MCF 10A (cell line): ENCODE data around the gene ASGR2. TPM values are rescaled to one million over a fixed set of nuclear protein-coding genes. Genes with fewer than 3 reads are reported as not detected.

ENCODE experiments used
- BruUV-seq: library from RNA; stranded (reverse); fragments of 400-500 nt; replicated peaks from 2 replicates; lab custom pipeline; 2021; lab: Mats Ljungman, UMichigan
- CTCF ChIA-PET: fragments of 300-600 bp; sonication (Branson Sonifier 250); formaldehyde crosslinking; extraction: SDS; loops from one replicate; lab custom pipeline; 2021; ENCODE audit warnings: antibody characterized with exemption, inconsistent platforms; lab: Yijun Ruan, JAX
- POLR2A ChIA-PET: fragments of 300-600, 350-650 bp; sonication (Branson Sonifier 250); formaldehyde crosslinking; extraction: SDS; loops from one replicate; lab custom pipeline; 2020; ENCODE audit warnings: antibody characterized with exemption, inconsistent platforms; lab: Yijun Ruan, JAX
- DNase-seq: peaks from one replicate; pipeline ENCODE4 v3.0.0-alpha.2; 2018; ENCODE audit not compliant: unreplicated experiment
- H3K27ac Mint-ChIP-seq: one replicate; pipeline ENCODE4 v1.8.0; 2022; ENCODE audit warnings: mild to moderate bottlenecking, low read depth, mixed read lengths; ENCODE audit not compliant: unreplicated experiment
- H3K27me3 Mint-ChIP-seq: one replicate; pipeline ENCODE4 v1.8.0; 2022; ENCODE audit warnings: mixed read lengths; ENCODE audit not compliant: insufficient read depth, unreplicated experiment
- H3K36me3 Mint-ChIP-seq: one replicate; pipeline ENCODE4 v1.8.0; 2022; ENCODE audit warnings: mild to moderate bottlenecking, moderate library complexity, mixed read lengths; ENCODE audit not compliant: insufficient read depth, unreplicated experiment
- H3K4me1 Mint-ChIP-seq: one replicate; pipeline ENCODE4 v1.8.0; 2022; ENCODE audit warnings: mixed read lengths; ENCODE audit not compliant: insufficient read depth, unreplicated experiment
- H3K4me3 Mint-ChIP-seq: one replicate; pipeline ENCODE4 v1.8.0; 2022; ENCODE audit warnings: mild to moderate bottlenecking, moderate library complexity, mixed read lengths; ENCODE audit not compliant: unreplicated experiment
- H3K9me3 Mint-ChIP-seq: one replicate; pipeline ENCODE4 v1.8.0; 2022; ENCODE audit warnings: mixed read lengths; ENCODE audit not compliant: unreplicated experiment
- intact Hi-C: fragments of 100-400 bp; cut with micrococcal nuclease; formaldehyde crosslinking; loops from 2 replicates; pipeline ENCODE4 v1.14.1; 2022
- total RNA-seq: library from RNA; stranded (reverse); gene quantifications from 2 replicates; pipeline ENCODE4 v1.2.3, GENCODE V29; 2022
- TF ChIP-seq, protein P1 (sequence below): fragments of 200-600 bp; IDR thresholded peaks from one replicate; pipeline ENCODE4 v1.8.0; 2022; ENCODE audit warnings: antibody characterized with exemption, mild to moderate bottlenecking; ENCODE audit not compliant: unreplicated experiment

The ASGR2 gene
- total RNA-seq, 1 experiment from 2014 or later = not detected

DNA sequence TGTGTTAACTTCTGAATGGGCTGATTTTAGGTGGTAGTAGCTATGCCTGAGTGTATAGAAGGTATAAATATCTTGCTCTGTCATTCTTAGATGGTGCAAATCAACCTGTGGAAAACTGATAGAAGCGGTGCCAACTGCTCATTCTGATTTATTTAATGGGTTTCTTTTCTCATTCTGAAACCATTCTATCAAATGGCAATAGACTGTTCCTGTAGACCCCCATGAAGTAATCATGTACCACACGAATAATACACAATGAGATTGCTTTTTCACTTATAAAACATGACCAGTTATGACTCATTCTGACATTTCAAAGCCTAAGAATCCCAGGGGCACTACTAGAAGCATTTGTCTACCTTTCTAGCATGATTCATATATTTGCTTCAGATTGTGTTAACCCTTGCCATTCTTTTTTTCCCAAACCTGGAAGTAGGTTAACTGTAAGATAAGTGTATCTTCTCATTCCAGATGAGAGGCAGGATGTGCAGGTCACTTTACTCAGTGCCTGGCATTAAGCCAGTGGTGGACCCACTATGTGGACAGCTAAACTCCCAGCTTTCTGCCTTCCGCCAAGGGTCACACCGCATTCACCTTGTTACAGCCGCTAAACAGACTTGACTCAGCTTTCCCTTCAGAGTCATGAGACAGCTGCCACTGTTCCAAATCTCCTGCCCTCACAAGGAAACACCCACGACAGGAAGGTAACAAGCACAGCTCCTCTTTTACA is 54.3 kb downstream of the ASGR2 start:
- DNase-seq = peak; percentile 90
- Mint-ChIP-seq H3K27ac (peak overlapping the region; percentile 92), H3K27me3 (no peaks in the 10 kb centered on the region), H3K9me3 (no peaks in the 10 kb centered on the region), H3K4me3 (peak overlapping the region; percentile 61), H3K36me3 (no peaks in the 10 kb centered on the region), H3K4me1 (peaks cover 28% of the 10 kb centered on the region)
- POLR2A ChIA-PET = interaction anchor here (0.7 to 1.8 kb wide), 2 partner anchors 9 to 24 kb away, joined by 3 to 7 read pairs; partner anchors contain the start of gene SLC16A13
- CTCF ChIA-PET = interaction anchor here (0.7 to 2.5 kb wide), 4 partner anchors 15 to 149 kb away, joined by 3 to 22 read pairs (median 3); no protein-coding TSS in a partner anchor
- TF ChIP-seq, protein P1, sequence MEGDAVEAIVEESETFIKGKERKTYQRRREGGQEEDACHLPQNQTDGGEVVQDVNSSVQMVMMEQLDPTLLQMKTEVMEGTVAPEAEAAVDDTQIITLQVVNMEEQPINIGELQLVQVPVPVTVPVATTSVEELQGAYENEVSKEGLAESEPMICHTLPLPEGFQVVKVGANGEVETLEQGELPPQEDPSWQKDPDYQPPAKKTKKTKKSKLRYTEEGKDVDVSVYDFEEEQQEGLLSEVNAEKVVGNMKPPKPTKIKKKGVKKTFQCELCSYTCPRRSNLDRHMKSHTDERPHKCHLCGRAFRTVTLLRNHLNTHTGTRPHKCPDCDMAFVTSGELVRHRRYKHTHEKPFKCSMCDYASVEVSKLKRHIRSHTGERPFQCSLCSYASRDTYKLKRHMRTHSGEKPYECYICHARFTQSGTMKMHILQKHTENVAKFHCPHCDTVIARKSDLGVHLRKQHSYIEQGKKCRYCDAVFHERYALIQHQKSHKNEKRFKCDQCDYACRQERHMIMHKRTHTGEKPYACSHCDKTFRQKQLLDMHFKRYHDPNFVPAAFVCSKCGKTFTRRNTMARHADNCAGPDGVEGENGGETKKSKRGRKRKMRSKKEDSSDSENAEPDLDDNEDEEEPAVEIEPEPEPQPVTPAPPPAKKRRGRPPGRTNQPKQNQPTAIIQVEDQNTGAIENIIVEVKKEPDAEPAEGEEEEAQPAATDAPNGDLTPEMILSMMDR = no peak
- intact Hi-C loops = no loop called here
- BruUV-seq = no TSS peak

DNA sequence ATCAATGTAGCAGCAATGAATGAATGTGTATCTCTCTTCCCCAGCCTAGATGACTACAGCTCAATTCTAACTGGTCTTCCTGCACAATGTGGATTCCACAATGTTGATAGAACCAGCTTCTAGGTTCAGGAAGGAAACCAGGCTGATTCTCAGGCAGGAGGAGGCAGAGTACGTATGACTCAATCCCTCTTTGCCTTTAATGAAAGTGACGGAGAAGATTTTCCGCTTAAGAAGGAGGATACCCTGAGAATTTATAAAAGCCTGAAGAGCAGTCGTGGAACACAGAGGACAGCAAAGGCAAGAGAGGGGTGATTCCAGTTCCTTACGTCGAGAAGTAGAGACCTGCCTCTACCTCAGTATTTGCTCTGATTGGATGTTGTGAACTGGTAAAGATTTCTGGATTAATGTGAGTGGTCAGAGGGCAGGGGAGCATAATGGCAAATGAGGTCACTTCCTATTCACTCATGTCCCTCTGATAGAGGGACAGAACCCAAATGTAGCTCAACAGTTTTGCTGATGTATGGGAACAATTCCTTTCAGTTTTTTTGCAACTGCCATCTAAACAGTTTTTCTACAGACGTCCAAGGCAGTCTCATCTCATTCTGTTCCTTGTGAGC is 55.7 kb downstream of the ASGR2 start:
- no peaks in the 10 kb centered on the region for H3K36me3 Mint-ChIP-seq
- no peak overlapping the region for H3K4me3 Mint-ChIP-seq
- no TSS peak for BruUV-seq
- POLR2A ChIA-PET = no interaction called here
- no peaks in the 10 kb centered on the region for H3K27me3 Mint-ChIP-seq
- TF ChIP-seq, protein P1 = no peak
- intact Hi-C loops = no loop called here
- CTCF ChIA-PET = interaction anchor here (0.6 to 2.6 kb wide), 4 partner anchors 13 to 77 kb away, joined by 3 to 22 read pairs (median 8); no protein-coding TSS in a partner anchor
- peak; percentile 32 for DNase-seq
- H3K27ac Mint-ChIP-seq = peak overlapping the region; percentile 25
- no peaks in the 10 kb centered on the region for H3K9me3 Mint-ChIP-seq
- peaks cover 25% of the 10 kb centered on the region for H3K4me1 Mint-ChIP-seq

DNA sequence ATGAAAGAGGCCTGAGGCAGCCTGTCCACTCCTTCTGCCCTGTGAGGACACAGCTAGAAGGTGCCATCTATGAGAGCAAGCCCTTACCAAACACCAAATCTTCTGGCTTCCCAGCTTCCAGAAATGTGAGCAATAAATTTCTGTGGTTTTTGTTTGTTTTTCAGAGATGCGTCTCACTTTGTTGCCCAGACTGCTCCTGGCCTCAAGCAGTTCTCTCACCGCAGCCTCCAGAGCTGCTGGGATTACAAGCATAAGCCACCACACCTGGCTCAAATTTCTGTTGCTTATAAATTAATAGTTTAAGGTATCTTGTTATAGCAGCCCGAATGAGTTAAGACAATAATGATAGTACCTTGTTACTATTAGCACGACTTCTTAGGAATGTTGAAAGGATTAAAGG is 58.2 kb downstream of the ASGR2 start:
- intact Hi-C loops = no loop called here
- H3K9me3 Mint-ChIP-seq = no peaks in the 10 kb centered on the region

More for the DNA sequence above, 58.2 kb downstream of the ASGR2 start:
- TF ChIP-seq, protein P1 = no peak
- Mint-ChIP-seq H3K4me3 (no peak overlapping the region), H3K27me3 (no peaks in the 10 kb centered on the region), H3K27ac (no peak overlapping the region), H3K36me3 (no peaks in the 10 kb centered on the region), H3K4me1 (peaks cover 18% of the 10 kb centered on the region)
- ChIA-PET CTCF (interaction anchor here (0.6 to 6.4 kb wide), 4 partner anchors 10 to 139 kb away, joined by 3 to 113 read pairs (median 6); no protein-coding TSS in a partner anchor), POLR2A (interaction anchor here (0.6 to 0.8 kb wide), 2 partner anchors 69 to 164 kb away, joined by 3 to 4 read pairs; no protein-coding TSS in a partner anchor)
- DNase-seq = peak; percentile 54
- no TSS peak for BruUV-seq

Other genes starting within 250 kb of the ASGR2 start
- gene ALOX12, start 118.8 kb downstream of the ASGR2 start, total RNA-seq = not detected in 2 replicates
- gene RNASEK, start 102.2 kb downstream of the ASGR2 start, total RNA-seq = 155 and 209 TPM in 2 replicates
- gene BCL6B, start 91.8 kb downstream of the ASGR2 start, total RNA-seq = not detected in 2 replicates
- gene SLC16A13, start 78.8 kb downstream of the ASGR2 start, total RNA-seq = 7.5 and 11.1 TPM in 2 replicates
- not detected in 2 replicates for gene SLC16A11, start 70.7 kb downstream of the ASGR2 start, total RNA-seq
- gene CLEC10A, start 34.6 kb downstream of the ASGR2 start, total RNA-seq = not detected in 2 replicates
- gene ASGR1, start 64.5 kb upstream of the ASGR2 start, total RNA-seq = 0.37 and 0.59 TPM in 2 replicates
- 7.6 TPM in 2 replicates for gene DLG4, start 105.0 kb upstream of the ASGR2 start, total RNA-seq
- 387 and 413 TPM in 2 replicates for gene ACADVL, start 105.1 kb upstream of the ASGR2 start, total RNA-seq
- 34.9 and 37.4 TPM in 2 replicates for gene DVL2, start 119.7 kb upstream of the ASGR2 start, total RNA-seq
- gene PHF23, start 124.6 kb upstream of the ASGR2 start, total RNA-seq = 41.8 and 47.1 TPM in 2 replicates
- gene GABARAP, start 127.6 kb upstream of the ASGR2 start, total RNA-seq = 226 and 294 TPM in 2 replicates
- 145 and 148 TPM in 2 replicates for gene CTDNEP1, start 136.9 kb upstream of the ASGR2 start, total RNA-seq
- gene ELP5, start 137.4 kb upstream of the ASGR2 start, total RNA-seq = 81.0 and 91.3 TPM in 2 replicates
- 20.8 and 23.9 TPM in 2 replicates for gene CLDN7, start 147.7 kb upstream of the ASGR2 start, total RNA-seq
- gene SLC2A4, start 166.9 kb upstream of the ASGR2 start, total RNA-seq = not detected in 2 replicates
- 0.40 and 0.44 TPM in 2 replicates for gene YBX2, start 179.8 kb upstream of the ASGR2 start, total RNA-seq
- 1,142 and 1,190 TPM in 2 replicates for gene EIF5A, start 192.8 kb upstream of the ASGR2 start, total RNA-seq
- gene GPS2, start 200.5 kb upstream of the ASGR2 start, total RNA-seq = 29.4 and 49.8 TPM in 2 replicates
- 36.9 and 39.3 TPM in 2 replicates for gene NEURL4, start 214.5 kb upstream of the ASGR2 start, total RNA-seq
- 4.4 and 4.9 TPM in 2 replicates for gene ACAP1, start 221.7 kb upstream of the ASGR2 start, total RNA-seq
- 9.2 and 10.1 TPM in 2 replicates for gene KCTD11, start 237.3 kb upstream of the ASGR2 start, total RNA-seq
- not detected in 2 replicates for gene TMEM95, start 240.3 kb upstream of the ASGR2 start, total RNA-seq